HEK293 (cell line): Measurements from ENCODE around the gene KLHL17.
A peak's percentile ranks its signal among the peaks of the same experiment; 100 is the strongest.

Source experiments
- CTCF ChIA-PET: fragments of 350-600 bp; formaldehyde crosslinking; extraction: SDS; loops from one replicate; lab custom pipeline; 2021; ENCODE audit warnings: antibody characterized with exemption; lab: Yijun Ruan, JAX
- POLR2A ChIA-PET: fragments of 300-600 bp; formaldehyde crosslinking; extraction: SDS; loops from one replicate; lab custom pipeline; 2020; ENCODE audit warnings: antibody characterized with exemption, inconsistent platforms; lab: Yijun Ruan, JAX
- H3K27ac ChIP-seq: fragments of 200-500 bp; sonication (Bioruptor generic); 2 replicates; pipeline ENCODE4 v1.5.1; 2014; ENCODE audit warnings: low read depth, low read length, control low read depth, inconsistent platforms; ENCODE audit errors: extremely low read depth
- H3K36me3 ChIP-seq, 2 experiments: fragments of 200-500 bp in 1 of 2; sonication (Bioruptor generic) in 1 of 2; 1 replicate in 1 of 2; 2 replicates in 1 of 2; pipeline ENCODE4 v1.5.1; 2014 to 2017; ENCODE audit warnings: inconsistent platforms in 2 of 2, low read length in 2 of 2; ENCODE audit not compliant: control insufficient read depth in 2 of 2, insufficient read depth in 1 of 2
- H3K4me1 ChIP-seq: fragments of 200-500 bp; sonication (Bioruptor generic); 2 replicates; pipeline ENCODE4 v1.5.1; 2014; ENCODE audit warnings: mild to moderate bottlenecking, low read length, inconsistent platforms; ENCODE audit not compliant: control insufficient read depth, insufficient read depth
- H3K4me3 ChIP-seq: 2 replicates; pipeline ENCODE4 v1.5.1; 2011; ENCODE audit warnings: low read depth, mild to moderate bottlenecking, control low read depth, low read length, moderate library complexity
- H3K9me3 ChIP-seq: fragments of 200-500 bp; sonication (Bioruptor generic); 2 replicates; pipeline ENCODE4 v1.5.1; 2014; ENCODE audit warnings: low read depth, low read length, inconsistent platforms; ENCODE audit not compliant: control insufficient read depth, insufficient read depth
- BCL11B ChIP-seq: fragments of 450-650 bp; formaldehyde crosslinking; IDR thresholded peaks from 2 replicates; pipeline ENCODE4 v1.5.1; 2016; ENCODE audit warnings: low read depth, missing biosample characterization, missing genetic modification characterization
- HIC1 ChIP-seq: fragments of 450-650 bp; formaldehyde crosslinking; IDR thresholded peaks from 2 replicates; pipeline ENCODE4 v1.5.1; 2016; ENCODE audit warnings: missing biosample characterization, missing genetic modification characterization
- TRIM28 ChIP-seq: IDR thresholded peaks from 2 replicates; pipeline ENCODE4 v1.6.1; 2011; ENCODE audit warnings: low read length, control low read depth, borderline replicate concordance
- ZBTB8A ChIP-seq: fragments of 450-650 bp; formaldehyde crosslinking; IDR thresholded peaks from 2 replicates; pipeline ENCODE4 v1.5.1; 2016; ENCODE audit warnings: missing biosample characterization, missing genetic modification characterization
- ZFHX2 ChIP-seq: fragments of 450-650 bp; formaldehyde crosslinking; conservative IDR thresholded peaks from 2 replicates; pipeline ENCODE4 v1.5.1; 2016; ENCODE audit warnings: missing biosample characterization, missing genetic modification characterization
- ZNF140 ChIP-seq: fragments of 450-650 bp; formaldehyde crosslinking; IDR thresholded peaks from 2 replicates; pipeline ENCODE4 v1.5.1; 2016; ENCODE audit warnings: missing biosample characterization, missing genetic modification characterization
- ZNF335 ChIP-seq: fragments of 450-650 bp; formaldehyde crosslinking; conservative IDR thresholded peaks from 2 replicates; pipeline ENCODE4 v1.5.1; 2016; ENCODE audit warnings: missing biosample characterization, missing genetic modification characterization
- ZNF394 ChIP-seq: fragments of 450-650 bp; formaldehyde crosslinking; IDR thresholded peaks from 2 replicates; pipeline ENCODE4 v1.5.1; 2016; ENCODE audit warnings: missing biosample characterization, missing genetic modification characterization, mild to moderate bottlenecking, moderate library complexity, borderline replicate concordance
- ZNF600 ChIP-seq: fragments of 450-650 bp; formaldehyde crosslinking; IDR thresholded peaks from 2 replicates; pipeline ENCODE4 v1.5.1; 2016; ENCODE audit warnings: missing biosample characterization, missing genetic modification characterization
- ZNF670 ChIP-seq: fragments of 450-650 bp; formaldehyde crosslinking; IDR thresholded peaks from 2 replicates; pipeline ENCODE4 v1.5.1; 2016; ENCODE audit warnings: missing biosample characterization, missing genetic modification characterization, low read depth
- ZNF768 ChIP-seq: fragments of 450-650 bp; formaldehyde crosslinking; IDR thresholded peaks from 2 replicates; pipeline ENCODE4 v1.5.1; 2018; ENCODE audit warnings: missing biosample characterization, mild to moderate bottlenecking, missing genetic modification characterization
- ZNF792 ChIP-seq: fragments of 450-650 bp; formaldehyde crosslinking; IDR thresholded peaks from 2 replicates; pipeline ENCODE4 v1.5.1; 2016; ENCODE audit warnings: missing biosample characterization, missing genetic modification characterization

The KLHL17 gene

GRCh38 chr1:914131-914890 is 46.1 kb upstream of the KLHL17 start:
- 0 out of 2 replicates have a peak, but pooled peaks have one; percentile 13 for TF ChIP-seq ZFHX2 (tag by site-specific recombination)
- TF ChIP-seq ZNF670 (tag by site-specific recombination) = no peak
- no peak for TF ChIP-seq TRIM28
- H3K36me3 ChIP-seq = no peaks in the 10 kb centered on the region
- H3K27ac ChIP-seq = no peak overlapping the region
- no peak overlapping the region for H3K4me3 ChIP-seq
- ChIA-PET CTCF (interaction anchor here (1.2 to 3.9 kb wide), 3 partner anchors 9 to 45 kb away, joined by 7 to 26 read pairs (median 10); no protein-coding TSS in a partner anchor), POLR2A (interaction anchor here (0.7 to 1.2 kb wide), 3 partner anchors 16 to 28 kb away, joined by 3 to 4 read pairs (median 3); no protein-coding TSS in a partner anchor)
- no peaks in the 10 kb centered on the region for H3K9me3 ChIP-seq
- H3K4me1 ChIP-seq = peaks cover 36% of the 10 kb centered on the region

GRCh38 chr1:914891-915280 is 45.5 kb upstream of the KLHL17 start:
- H3K27ac ChIP-seq = no peak overlapping the region
- ChIA-PET POLR2A (interaction anchor here (0.7 to 1.2 kb wide), 3 partner anchors 15 to 27 kb away, joined by 3 to 4 read pairs (median 3); no protein-coding TSS in a partner anchor), CTCF (interaction anchor here (1.2 to 3.9 kb wide), 3 partner anchors 10 to 45 kb away, joined by 7 to 26 read pairs (median 10); no protein-coding TSS in a partner anchor)
- H3K36me3 ChIP-seq = no peaks in the 10 kb centered on the region
- no peak overlapping the region for H3K4me3 ChIP-seq
- peaks cover 36% of the 10 kb centered on the region for H3K4me1 ChIP-seq
- no peaks in the 10 kb centered on the region for H3K9me3 ChIP-seq
- TF ChIP-seq ZNF792 (tag by site-specific recombination) (no peak), ZBTB8A (0 out of 2 replicates have a peak, but pooled peaks have one; percentile 13)
- TF ChIP-seq, all 188 proteins: peak for 1

GRCh38 chr1:915295-916172 is 44.9 kb upstream of the KLHL17 start:
- TF ChIP-seq ZNF335 (tag by site-specific recombination) = peak; percentile 48; the same call in 1 of the 2 replicates
- TF ChIP-seq ZNF140 (tag by site-specific recombination) = no peak
- no peak for TF ChIP-seq ZNF600 (tag by site-specific recombination)
- TF ChIP-seq ZNF768 (tag by site-specific recombination) = peak; percentile 91; the same call in 1 of the 2 replicates
- no peak for TF ChIP-seq BCL11B (tag by site-specific recombination)
- no peak for TF ChIP-seq ZNF394 (tag by site-specific recombination)
- peak; percentile 20; the same call in 1 of the 2 replicates for TF ChIP-seq HIC1 (tag by site-specific recombination)
- peak; percentile 40; the same call in 1 of the 2 replicates for TF ChIP-seq ZFHX2 (tag by site-specific recombination)
- peak overlapping the region; percentile 94 for H3K27ac ChIP-seq
- no peaks in the 10 kb centered on the region for H3K9me3 ChIP-seq
- peaks cover 0 to 4% of the 10 kb centered on the region in 2 experiments; a peak in 1 of 3 replicates for H3K36me3 ChIP-seq
- no peak overlapping the region for H3K4me3 ChIP-seq
- CTCF ChIA-PET = interaction anchor here (1.2 to 3.9 kb wide), 3 partner anchors 10 to 46 kb away, joined by 7 to 26 read pairs (median 10); no protein-coding TSS in a partner anchor
- H3K4me1 ChIP-seq = peaks cover 35% of the 10 kb centered on the region
- POLR2A ChIA-PET = interaction anchor here (1.0 to 1.2 kb wide), 2 partner anchors 15 to 26 kb away, joined by 3 read pairs; no protein-coding TSS in a partner anchor
